KG1 (cell line): ENCODE data around the gene TMEM108.
"Not testable (repeated sequence)": the region's sequence is repeated elsewhere in the genome, so short reads cannot be mapped to it uniquely, and the experiment has no call there.

Experiments
- DNase-seq: peaks from one replicate; lab custom pipeline; 2025; lab: John Stamatoyannopoulos, UW

Gene TMEM108

DNA sequence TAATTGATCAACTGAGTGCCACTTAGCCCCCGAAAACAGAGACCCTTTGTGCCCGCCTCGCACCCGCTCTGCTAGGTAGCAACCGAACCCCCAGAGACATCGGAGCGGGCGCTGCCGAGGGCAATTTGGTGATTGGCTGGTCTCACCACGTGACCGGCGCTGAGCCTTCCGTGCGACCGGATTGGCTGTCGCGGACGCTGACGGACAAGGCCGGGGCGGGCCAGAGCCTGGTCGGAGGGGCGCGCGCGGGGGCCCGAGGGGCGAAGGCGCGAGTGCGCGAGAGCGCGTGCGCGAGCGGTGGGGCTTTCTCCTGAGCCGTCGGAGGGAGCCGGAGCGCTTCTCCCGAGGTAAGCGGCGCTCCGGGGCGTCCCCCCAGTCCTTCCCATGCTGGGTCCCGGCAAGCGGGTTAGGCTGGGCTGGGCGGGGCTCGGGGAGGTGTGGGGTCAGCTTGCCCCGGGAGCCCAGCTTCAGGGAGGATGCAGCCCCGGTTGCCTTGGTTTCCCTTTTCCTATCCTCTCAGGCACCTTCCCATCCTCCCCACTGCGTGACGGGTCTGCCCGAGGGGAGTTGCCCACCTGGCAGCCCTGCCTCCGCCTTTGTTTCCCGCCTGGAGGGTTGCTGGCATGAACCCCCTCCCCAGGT lies at the start of gene TMEM108:
Gene TMEM108 (plus strand): TSS at position 303 of the 642 bp plus-strand sequence.
- no peak for DNase-seq

GRCh38 chr3:132995971-132996370 lies 42.2 kb upstream of the TMEM108 start:
- no peak for DNase-seq

DNA sequence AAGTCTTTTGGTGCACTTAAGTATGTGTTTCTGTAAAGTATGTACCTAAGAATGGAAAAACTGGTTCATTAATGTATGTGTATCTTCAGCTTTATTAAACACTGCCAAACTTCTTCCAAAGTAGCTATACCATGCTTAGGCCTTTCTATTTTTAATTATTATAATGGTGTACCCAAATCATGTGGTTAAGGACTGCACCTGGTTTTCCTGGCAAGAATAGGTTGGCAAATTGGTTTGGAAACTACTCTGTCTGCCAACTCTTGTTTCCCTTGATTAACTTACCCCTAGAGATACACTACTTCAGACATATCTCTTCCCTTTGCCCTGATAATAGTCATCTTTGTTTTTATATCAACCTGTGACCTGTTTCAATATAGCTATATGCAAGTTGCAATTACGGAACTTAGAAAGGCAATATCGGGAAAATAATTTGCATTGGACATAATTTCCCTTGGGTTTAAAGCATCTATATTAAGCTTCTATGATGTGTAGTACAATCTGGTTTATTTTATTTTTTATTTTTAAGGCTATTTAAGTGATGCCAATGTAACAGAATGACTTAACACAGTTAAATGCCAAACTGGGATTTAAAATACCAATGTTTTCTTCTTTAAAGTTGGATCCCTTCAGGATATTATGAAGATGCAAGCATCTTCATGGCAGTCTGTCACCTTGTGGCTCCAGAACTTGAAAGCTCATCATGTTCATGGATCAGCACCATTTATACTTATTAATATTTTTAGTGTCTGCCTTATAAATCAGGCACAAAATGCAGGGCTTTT lies 40.6 kb upstream of the TMEM108 start:
- no peak for DNase-seq

DNA sequence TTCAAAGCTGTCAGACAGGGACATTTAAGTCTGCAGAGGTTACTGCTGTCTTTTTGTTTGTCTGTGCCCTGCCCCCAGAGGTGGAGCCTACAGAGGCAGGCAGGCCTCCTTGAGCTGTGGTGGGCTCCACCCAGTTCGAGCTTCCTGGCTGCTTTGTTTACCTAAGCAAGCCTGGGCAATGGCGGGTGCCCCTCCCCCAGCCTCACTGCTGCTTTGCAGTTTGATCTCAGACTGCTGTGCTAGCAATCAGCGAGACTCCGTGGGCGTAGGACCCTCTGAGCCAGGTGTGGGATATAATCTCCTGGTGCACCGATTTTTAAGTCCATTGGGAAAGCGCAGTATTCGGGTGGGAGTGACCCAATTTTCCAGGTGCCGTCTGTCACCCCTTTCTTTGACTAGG lies 33.2 kb upstream of the TMEM108 start:
- DNase-seq, result not testable (repeated sequence)

DNA sequence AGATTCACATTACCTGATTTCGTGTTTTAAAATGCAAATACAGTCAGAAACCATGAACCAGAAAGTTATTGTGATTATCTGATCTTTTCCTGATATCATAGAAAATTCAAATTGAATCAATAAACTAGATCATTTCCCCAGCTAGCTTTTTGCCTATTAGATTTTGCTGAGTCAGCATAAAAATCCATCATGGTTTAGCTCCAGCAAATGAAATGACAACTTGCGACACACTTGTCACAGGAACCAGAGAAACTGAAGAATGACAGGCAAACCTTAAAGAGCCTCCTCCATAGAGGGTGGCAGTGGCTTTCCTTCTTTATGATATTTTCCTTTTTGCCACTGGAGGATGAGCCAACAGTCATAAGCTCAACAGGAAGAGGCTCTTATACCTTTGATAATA lies 30.6 kb upstream of the TMEM108 start:
- DNase-seq, result no peak

DNA sequence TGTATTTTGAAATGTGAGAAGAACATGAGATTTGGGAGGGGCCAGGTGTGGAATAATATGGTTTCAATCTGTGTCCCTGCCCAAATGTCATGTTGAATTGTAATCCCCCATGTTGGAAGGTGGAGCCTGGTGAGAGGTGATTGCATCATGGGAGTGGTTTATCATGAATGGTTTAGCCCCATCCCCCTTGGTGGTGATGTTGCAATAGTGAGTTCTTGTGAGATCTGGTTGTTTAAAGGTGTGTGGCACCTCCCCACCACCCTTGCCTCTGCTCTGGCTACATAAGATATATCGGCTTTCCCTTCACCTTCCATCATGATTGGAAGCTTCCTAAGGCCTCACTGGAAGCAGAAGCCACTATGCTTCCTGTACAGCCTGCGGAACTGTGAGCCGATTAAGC lies 23.9 kb upstream of the TMEM108 start:
- no peak for DNase-seq

DNA sequence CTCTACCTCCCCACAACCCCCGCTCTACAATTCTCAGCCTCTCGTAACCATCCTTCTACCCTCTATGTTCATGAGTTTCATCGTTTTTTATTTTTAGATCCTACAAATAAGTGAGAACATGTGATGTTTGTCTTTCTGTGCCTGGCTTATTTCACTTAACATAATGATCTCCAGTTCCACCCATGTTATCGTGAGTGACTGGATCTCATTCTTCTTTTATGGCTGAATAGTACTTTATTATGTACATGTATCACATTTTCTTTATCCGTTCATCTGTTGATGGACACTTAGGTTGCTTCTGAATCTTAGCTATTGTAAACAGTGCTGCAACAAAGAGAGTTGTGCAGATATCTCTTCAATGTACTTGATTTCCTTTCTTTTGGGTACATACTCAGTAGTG lies 22.6 kb upstream of the TMEM108 start:
- DNase-seq, result not testable (repeated sequence)

DNA sequence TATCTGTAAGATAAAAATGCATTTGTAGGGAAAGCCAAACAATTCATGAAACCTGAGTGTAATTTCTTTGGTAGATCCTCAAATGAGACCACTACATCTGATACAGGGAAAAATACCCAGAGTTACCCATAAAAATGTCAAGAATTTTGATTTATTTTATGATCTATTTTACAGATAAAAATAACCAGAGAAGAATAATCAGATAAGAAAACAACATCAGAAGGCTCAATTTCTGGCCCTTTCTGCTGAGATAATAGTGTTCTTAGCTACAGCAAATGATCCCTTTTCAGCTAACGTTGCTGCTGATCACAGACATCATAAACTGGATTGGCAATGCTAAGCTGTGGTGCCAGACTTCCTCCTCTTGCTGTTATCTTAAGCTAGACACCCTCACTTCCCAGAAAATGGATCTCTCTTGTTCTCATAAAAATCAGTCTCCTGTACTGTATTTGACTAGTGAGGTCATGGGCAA lies 21.3 kb upstream of the TMEM108 start:
- DNase-seq, result no peak

DNA sequence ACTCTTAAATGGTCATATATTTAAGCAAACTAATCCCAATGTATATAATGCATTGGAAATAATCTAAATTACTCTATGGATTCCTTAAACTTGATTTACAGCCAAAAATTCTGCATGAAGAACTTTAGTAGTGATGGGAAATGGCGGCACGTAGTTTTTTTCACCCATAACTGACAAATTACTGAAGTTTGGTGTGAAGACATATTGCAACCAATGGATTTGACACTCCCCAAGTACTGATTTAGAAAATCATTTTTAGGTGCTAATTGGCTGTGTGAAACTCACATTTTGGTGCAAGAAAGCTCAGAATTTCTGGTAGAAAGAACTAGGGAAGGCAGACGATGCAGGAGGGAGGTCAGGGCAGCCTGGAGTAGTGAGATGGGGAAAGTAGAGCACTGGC lies 19.3 kb upstream of the TMEM108 start:
- DNase-seq, result no peak

DNA sequence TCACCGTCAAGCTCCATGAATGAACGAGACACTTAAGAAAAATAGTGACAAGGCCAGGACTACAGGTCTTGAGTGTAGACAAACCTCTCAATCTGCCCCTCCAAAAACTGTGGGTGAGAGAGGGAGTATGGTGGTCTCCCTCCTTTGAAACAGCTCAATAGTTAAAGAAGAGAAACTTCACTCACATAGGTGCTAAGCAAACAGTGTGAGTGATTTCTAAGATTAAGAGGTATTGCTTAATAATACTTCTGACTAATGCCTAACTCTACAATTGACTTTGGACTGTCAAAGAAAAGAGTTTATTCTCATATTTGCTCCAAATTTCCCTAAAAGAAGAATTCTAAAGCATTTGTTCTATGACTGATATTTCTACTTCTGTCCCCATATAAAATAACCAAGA lies 17.0 kb upstream of the TMEM108 start:
- DNase-seq, result no peak

- DNase-seq, result no peak
Observed at GRCh38 chr3:133023362-133023761, 14.8 kb upstream of the TMEM108 start.

GRCh38 chr3:133025546-133025945 lies 12.6 kb upstream of the TMEM108 start:
- DNase-seq, result no peak

DNA sequence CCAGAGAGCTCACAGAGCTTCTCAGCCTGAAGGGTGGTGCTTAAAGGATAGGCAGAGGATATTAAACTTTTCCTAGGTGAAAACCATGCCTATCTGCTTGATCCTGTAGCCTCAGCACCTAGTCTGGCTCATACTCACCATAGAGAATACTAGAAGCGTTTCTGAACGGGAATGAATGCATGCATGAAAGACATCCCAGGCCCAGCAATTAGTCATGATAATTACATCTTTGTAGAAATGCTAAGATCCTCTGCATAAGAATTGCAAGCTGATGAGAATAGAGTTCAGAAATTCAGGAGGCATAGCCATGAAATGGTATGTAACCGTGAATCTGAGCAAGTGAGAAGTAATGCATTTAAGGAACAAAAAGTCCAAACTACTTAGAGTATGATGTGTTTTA lies 5.9 kb upstream of the TMEM108 start:
- no peak for DNase-seq

GRCh38 chr3:133037436-133037835 lies 755 bp upstream of the TMEM108 start:
- no peak for DNase-seq

DNA sequence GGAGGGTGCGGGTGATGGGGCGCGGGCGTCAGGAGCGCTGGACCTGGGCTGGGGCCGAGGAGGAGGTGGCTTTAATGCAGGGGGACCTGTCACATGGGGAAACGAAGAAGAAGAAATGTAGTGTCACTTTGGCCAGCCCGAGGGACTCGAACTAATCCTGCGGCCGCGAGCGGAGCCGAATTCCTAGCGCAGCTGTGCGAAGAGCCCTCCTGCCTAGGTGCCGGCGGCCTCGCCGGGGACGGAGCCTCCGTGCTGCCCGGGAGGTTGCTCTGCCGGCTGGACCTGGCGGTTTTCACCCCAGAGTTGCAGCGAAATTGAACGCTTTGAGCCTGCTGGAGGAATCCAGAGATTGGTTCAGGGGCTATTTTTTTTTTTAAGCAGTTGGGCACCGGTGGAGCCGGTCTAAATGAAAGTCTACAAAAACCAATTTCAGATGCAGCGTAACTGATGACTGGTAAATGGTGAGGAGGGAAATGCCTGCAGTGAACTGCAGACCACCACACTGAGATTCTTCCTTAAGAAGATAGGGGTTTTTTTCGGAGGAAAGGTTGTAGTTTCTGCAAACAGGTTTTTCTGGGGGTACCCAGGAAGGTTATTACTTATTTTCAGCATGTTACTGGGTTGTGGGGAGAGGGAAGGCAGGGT lies 662 bp downstream of the TMEM108 start:
- no peak for DNase-seq

GRCh38 chr3:133040696-133041523 lies 2.7 kb downstream of the TMEM108 start:
- no peak for DNase-seq

GRCh38 chr3:133041524-133041829 lies 3.3 kb downstream of the TMEM108 start:
- no peak for DNase-seq

DNA sequence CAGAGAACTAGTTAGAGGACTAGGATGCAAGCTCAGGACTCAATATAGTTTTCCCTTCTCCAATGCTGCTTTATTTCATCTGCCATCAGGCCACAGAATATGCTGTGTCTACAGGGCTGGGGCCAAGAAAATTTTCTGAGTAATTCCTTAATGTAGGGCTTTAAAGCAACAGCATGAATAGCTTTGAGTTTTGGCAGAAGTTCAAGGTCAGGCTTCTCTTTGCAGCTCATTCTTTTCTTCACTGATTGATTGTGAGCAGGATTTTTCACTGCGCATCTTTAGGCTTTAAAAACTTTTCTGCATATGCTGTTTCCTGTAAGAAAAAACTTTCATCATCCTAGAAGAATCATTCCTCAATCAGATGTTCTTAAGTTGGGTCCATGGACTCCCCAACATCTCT lies 4.6 kb downstream of the TMEM108 start:
- no peak for DNase-seq

GRCh38 chr3:133047980-133048379 lies 9.8 kb downstream of the TMEM108 start:
- DNase-seq, result no peak

DNA sequence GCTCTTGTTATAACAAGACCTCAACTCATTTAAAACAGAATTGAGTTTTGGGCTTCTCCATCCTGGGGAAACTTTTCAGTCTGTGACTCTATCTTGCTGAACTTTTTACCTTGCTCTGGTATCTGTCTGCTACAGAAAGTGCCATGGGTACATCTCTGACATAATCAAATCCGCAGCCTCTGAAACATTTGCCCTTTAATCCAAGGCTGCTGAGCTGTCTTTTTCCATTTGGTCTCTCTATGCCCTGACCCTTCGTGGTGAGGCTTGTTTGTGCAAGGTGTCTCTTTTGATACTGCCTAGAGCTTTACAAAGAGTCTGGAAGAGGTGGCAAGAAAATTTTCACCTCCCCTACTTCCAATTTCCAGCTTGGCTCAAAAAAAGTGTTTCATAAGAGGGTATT lies 11.3 kb downstream of the TMEM108 start:
- DNase-seq, result no peak

DNA sequence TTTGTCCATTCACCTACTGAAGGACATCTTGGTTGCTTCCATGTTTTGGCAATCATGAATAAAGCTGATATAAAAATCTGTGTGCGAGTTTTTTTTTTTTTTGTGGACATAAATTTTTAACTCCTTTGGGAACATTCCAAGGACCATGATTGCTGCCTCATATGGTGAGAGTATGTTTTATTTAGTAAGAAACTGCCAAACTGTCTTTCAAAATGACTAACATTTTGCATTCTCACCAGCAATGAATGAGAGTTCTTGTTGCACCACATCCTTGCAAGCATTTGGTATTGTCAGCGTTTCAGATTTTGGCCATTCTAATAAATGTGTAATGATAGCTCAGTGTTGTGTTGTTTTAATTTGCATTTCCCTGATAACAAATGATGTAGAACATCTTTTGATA lies 12.7 kb downstream of the TMEM108 start:
- DNase-seq, result no peak

- DNase-seq, result no peak
Observed at GRCh38 chr3:133053532-133053931, 15.3 kb downstream of the TMEM108 start.
